ENCODE measurements around the gene SSTR5.

Gene SSTR5

GRCh38 chr16:1054660-1055556, 17.6 kb upstream of the SSTR5 start:
- in situ Hi-C loops (cut with HindIII; ENCODE audit: low sequenced_read_pairs): no loop called here

GRCh38 chr16:1055557-1055924, 17.0 kb upstream of the SSTR5 start:
- in situ Hi-C loops (cut with HindIII; ENCODE audit: low sequenced_read_pairs): no loop called here

- in situ Hi-C loops (cut with HindIII; ENCODE audit: low sequenced_read_pairs): no loop called here
Observed at GRCh38 chr16:1056196-1056595, 16.4 kb upstream of the SSTR5 start.

DNA sequence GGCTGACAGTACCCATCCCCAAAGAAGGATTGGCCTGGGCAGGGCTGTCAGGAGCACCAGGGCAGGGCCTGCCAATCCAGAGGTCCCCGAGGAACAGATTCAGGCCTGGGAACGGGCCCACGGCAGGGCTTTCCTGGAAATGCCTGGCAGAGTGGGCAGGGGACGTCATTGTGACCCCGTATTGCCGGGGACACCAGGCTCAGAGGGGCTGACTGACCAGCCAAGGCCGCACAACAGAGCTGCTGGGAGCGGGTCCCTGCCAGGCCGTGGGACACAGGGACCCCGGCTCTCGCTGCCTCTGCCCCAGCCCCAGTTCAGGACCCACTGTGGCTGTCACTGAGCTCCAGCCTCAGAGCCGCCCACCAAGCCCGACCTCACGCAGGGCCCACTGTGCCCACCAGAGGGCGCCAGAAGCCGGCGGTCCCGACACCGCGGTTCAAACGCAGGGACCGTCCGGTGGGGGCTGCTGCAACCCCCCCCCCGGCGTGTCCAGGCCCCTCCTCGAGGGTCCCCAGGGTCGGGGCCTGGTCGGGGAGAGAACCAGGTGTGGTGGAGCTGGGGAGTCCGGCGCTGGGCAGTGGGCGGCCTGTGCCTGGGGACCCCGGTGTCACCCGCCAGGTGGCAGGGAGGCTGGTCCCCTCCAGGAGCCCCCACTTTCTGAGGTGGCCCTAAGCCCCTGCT, 15.2 kb upstream of the SSTR5 start:
- in situ Hi-C loops (cut with HindIII; ENCODE audit: low sequenced_read_pairs): no loop called here

GRCh38 chr16:1058216-1058615, 14.3 kb upstream of the SSTR5 start:
- in situ Hi-C loops (cut with HindIII; ENCODE audit: low sequenced_read_pairs): no loop called here

DNA sequence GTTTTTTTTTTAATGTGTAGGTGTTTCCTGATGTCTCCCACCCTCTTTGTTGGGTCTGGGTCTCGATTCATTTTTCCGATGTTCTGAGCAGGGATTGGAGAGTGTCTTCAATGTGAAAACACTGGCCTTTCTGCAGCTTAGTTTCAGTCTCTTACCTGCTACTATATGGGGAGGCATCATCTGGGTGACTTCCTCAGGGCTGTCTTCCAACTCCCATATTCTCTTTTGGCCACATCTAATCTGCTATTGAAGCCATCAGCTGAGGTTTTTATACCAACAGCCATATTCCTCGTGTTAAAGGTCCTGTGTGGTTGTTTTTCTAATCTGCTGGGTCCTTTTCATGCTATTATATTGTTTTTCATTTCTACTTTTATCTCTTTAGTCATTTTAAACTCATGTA, 13.2 kb upstream of the SSTR5 start:
- in situ Hi-C loops (cut with HindIII; ENCODE audit: low sequenced_read_pairs): no loop called here

DNA sequence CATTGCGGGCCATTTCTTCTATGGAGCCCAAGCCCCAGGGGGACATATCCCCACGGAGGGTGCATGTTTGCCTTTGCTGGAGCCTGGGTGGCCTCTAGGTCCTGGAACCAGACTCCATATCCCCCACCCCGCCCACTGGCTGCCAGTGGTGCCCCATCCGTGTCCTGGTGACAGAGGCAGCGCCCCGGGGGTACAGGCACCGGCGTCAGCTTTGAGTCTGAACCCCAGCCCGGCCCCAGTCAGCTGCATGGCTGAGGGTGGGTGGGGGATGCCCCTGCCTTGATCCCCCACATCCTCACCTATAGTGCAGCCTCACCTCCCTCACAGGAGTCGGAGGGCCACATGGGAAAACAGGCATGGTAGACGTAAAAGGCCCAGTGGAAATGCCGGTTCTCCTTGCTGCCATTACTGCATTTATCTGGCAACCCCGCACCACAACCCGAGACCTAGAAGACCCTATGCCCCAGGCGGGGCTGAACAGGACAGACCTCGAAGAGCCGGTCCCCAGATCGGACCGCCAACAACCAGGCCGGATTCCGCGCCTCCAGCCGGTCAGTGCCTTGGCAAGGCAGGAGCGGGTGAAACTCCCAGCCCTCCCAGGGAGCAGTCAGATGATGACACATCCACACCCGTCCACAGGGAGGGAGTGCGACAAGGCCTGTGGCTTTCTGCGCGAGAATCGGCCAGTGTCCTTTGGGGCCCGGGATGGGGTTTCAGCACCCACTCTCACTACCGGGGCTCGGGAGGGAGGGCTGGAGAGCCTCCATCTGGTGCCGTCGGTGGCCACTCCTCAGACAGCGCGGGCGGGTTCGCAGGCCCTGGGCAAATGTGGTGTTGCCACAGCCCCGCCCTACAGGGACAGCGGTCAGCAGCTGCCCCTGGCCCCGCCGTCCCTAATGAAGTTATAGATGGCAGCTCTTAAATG, 11.9 kb upstream of the SSTR5 start:
- in situ Hi-C loops (cut with HindIII; ENCODE audit: low sequenced_read_pairs): no loop called here

- in situ Hi-C loops (cut with HindIII; ENCODE audit: low sequenced_read_pairs): no loop called here
Observed at GRCh38 chr16:1061769-1062505, 10.6 kb upstream of the SSTR5 start.

DNA sequence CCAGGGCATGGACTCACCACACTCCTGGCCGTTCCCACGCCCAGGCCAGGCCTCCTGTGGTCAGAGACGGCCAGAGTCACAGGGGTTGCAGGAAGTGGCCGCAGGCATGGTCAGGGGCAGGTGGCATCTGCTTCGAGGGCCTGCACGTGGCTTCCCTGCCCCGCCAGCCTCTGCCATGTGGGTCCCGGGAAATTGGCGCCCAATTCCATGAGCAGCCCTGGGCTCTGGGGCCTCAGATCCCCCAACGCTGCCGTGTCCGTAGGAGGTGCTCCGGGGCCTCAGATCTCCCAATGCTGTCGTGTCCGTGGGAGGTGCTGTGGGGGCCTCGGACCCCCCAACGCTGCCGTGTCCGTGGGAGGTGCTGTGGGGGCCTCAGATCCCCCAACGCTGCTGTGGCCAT, 9.7 kb upstream of the SSTR5 start:
- in situ Hi-C loops (cut with HindIII; ENCODE audit: low sequenced_read_pairs): no loop called here

DNA sequence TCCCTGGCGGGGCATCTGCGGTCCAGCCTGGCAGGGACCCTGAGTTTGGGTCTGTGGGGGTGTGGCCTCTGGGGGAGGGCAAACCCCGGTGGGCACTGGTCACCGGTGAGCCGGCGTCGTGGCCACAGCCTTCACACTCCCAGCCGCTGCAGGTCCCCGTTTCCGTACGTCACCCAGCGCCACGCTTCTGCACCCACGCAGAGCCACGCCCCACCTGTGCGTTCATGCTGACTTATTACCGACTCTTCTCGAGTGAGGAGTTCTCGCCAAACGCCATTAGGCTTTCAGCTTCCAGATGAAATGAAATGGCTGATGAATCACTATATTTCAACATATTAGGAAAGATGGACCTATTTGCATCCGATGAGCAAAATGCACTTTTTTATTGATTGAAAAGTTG, 8.8 kb upstream of the SSTR5 start:
- in situ Hi-C loops (cut with HindIII; ENCODE audit: low sequenced_read_pairs): no loop called here

- in situ Hi-C loops (cut with HindIII; ENCODE audit: low sequenced_read_pairs): no loop called here
Observed at GRCh38 chr16:1065469-1066128, 6.9 kb upstream of the SSTR5 start.

DNA sequence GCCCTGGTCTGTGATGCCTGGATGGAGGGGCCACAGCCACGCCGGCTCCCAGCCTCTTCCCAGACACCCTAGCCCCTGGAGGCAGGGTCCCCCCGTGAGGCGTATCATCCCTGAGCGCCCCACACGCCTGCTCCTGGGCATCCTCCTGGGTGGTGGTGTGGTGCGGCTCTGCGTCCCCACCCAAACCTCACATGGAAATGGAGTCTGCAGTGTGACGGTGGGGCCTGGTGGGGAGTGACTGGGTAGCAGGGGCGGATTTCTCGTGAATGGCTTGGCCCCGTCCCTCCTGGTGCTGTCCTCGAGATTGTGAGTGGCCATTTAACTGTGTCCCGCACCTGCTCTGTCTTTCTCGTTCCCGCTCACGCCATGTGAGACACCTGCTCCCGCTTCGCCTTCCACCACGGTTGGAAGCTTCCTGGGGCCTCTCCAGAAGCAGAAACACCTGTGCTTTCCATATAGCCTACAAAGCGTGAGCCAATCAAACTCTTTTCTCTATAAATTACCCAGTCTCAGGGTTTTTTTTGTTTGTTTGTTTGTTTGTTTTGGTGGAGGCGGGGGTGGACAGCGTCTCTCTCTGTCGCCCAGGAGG, 5.9 kb upstream of the SSTR5 start:
- in situ Hi-C loops (cut with HindIII; ENCODE audit: low sequenced_read_pairs): no loop called here

DNA sequence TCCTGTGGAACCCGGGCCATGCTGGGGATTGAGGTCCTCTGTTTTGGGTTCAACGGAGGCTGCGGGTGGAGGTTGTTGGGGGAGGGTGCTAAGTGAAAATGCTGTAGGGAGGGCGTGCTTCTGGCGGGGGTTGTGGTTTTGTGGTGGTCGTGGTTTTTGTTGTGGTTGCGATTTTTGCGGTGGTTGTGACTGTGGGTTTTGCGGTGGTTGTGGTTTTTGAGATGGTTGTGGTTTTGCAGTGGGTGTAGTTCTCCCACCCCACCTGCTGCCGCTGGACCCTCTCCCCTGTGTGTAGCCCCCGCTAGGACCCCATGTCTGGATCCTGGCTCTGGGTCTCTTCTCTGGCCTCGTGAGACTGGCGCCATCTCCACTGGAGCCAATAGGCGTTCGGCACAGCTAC, 4.9 kb upstream of the SSTR5 start:
- in situ Hi-C loops (cut with HindIII; ENCODE audit: low sequenced_read_pairs): no loop called here

GRCh38 chr16:1068451-1068850, 4.1 kb upstream of the SSTR5 start:
- in situ Hi-C loops (cut with HindIII; ENCODE audit: low sequenced_read_pairs): no loop called here

DNA sequence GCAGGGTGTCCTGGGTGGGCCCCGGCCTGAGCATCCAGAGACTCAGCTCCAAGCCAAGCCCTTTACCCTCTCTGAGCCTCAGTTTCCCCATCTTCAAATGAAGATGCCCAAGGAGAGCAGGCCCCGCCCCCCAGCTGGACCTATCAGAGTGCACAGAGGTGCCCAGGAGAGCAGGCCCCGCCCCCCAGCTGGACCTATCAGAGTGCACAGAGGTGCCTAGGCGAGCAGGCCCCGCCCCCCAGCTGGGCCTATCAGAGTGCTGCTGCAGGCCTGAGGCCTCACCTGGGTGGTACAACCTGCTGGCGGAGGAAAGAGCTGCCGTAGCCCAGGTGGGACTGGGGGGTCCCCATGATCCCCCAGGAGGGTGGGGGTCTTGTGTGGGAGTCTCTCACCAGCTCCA, 3.4 kb upstream of the SSTR5 start:
- in situ Hi-C loops (cut with HindIII; ENCODE audit: low sequenced_read_pairs): no loop called here

- in situ Hi-C loops (cut with HindIII; ENCODE audit: low sequenced_read_pairs): no loop called here
Observed at GRCh38 chr16:1070084-1070863, 2.3 kb upstream of the SSTR5 start.

DNA sequence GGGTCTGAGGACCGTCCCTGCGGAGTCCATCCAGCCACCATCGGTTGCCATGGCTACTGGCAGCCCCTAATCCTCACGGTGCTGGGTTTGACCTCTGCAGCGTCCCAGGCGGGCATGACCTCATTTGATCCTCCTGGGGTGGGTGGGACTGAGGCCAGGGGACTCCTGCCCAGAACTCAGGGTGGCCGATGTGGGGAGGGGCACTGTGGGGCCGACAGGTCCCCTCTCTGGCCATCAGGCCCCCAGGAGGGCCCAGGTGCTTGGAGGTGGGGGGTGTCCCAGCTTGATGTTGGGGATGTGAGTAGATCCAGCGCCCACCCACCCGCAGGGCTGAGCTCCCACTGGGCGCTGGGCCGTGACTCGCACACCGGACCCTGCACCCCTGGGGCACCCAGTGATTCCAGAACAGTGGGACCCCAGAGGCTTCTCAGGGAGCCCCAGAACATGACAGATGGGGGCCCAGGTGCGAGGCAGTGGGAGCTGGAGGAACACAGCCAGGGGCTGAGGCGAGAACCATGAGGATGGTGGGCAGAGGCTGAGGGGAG, 1.6 kb upstream of the SSTR5 start:
- in situ Hi-C loops (cut with HindIII; ENCODE audit: low sequenced_read_pairs): no loop called here

GRCh38 chr16:1071561-1072225, 854 bp upstream of the SSTR5 start:
- in situ Hi-C loops (cut with HindIII; ENCODE audit: low sequenced_read_pairs): no loop called here
